CD14-positive monocyte (primary cell): ENCODE results near the gene SEC22A. TPM values are rescaled to one million over a fixed set of nuclear protein-coding genes. Genes with fewer than 3 reads are reported as not detected.

Source experiments
- DNase-seq, 3 donors: peaks; one replicate each; pipeline ENCODE4 v3.0.0-alpha.2; 2011 to 2022
- H2AFZ ChIP-seq: 2 replicates; pipeline ENCODE4 v1.6.0; 2012; ENCODE audit warnings: mild to moderate bottlenecking, low read depth, low read length, inconsistent platforms; ENCODE audit not compliant: insufficient read depth, poor library complexity, severe bottlenecking
- H3K27ac ChIP-seq, 2 donors: 1 replicate in 1 of 2; 2 replicates in 1 of 2; pipeline ENCODE4 v1.5.1; 2012 to 2013; ENCODE audit warnings: low read length in 2 of 2, control low read depth in 1 of 2, inconsistent platforms in 1 of 2, low read depth in 1 of 2, mild to moderate bottlenecking in 1 of 2
- H3K27me3 ChIP-seq, 2 donors: one replicate each; pipeline versions ENCODE4 v1.6.0 to v1.6.1; 2011 to 2013; ENCODE audit warnings: low read length in 2 of 2; ENCODE audit not compliant: control insufficient read depth in 2 of 2, insufficient read depth in 2 of 2
- H3K36me3 ChIP-seq, 2 donors: replicated peaks in 1 of 2; 1 replicate in 1 of 2; 2 replicates in 1 of 2; pipeline versions ENCODE4 v1.5.1 to v1.6.1; 2012 to 2013; ENCODE audit warnings: low read length in 2 of 2, control low read depth in 1 of 2, inconsistent platforms in 1 of 2, mild to moderate bottlenecking in 1 of 2; ENCODE audit not compliant: insufficient read depth in 2 of 2, control insufficient read depth in 1 of 2
- H3K4me1 ChIP-seq, 2 donors: 1 replicate in 1 of 2; 2 replicates in 1 of 2; pipeline versions ENCODE4 v1.5.1 to v1.6.1; 2012 to 2013; ENCODE audit warnings: low read length in 2 of 2, control low read depth in 1 of 2, inconsistent platforms in 1 of 2, mild to moderate bottlenecking in 1 of 2, moderate library complexity in 1 of 2; ENCODE audit not compliant: insufficient read depth in 2 of 2, control insufficient read depth in 1 of 2
- H3K4me2 ChIP-seq: replicated peaks from 2 replicates; pipeline ENCODE3; 2012; ENCODE audit warnings: low read length, moderate library complexity, mild to moderate bottlenecking; ENCODE audit not compliant: poor library complexity, severe bottlenecking; ENCODE audit errors: extremely low read depth
- H3K4me3 ChIP-seq, 3 experiments: fragments of 200-600 bp in 1 of 3; sonication (generic) in 1 of 3; replicated peaks in 1 of 3; 1 replicate in 2 of 3; 2 replicates in 1 of 3; pipeline ENCODE4 v1.5.1; 2011 to 2013; ENCODE audit warnings: low read length in 3 of 3, mild to moderate bottlenecking in 3 of 3, control low read depth in 2 of 3, low read depth in 2 of 3, inconsistent platforms in 1 of 3, moderate library complexity in 1 of 3
- H3K79me2 ChIP-seq: 2 replicates; pipeline ENCODE4 v1.6.0; 2012; ENCODE audit warnings: mild to moderate bottlenecking, control low read depth, inconsistent platforms, low read length, moderate library complexity; ENCODE audit not compliant: insufficient read depth
- H3K9ac ChIP-seq: 2 replicates; pipeline ENCODE4 v1.6.0; 2017; ENCODE audit warnings: low read length, mild to moderate bottlenecking; ENCODE audit not compliant: insufficient read depth, poor library complexity, severe bottlenecking
- H3K9me3 ChIP-seq, 2 donors: replicated peaks in 1 of 2; 1 replicate in 1 of 2; 2 replicates in 1 of 2; pipeline versions ENCODE4 v1.5.1 to v1.6.1; 2012 to 2013; ENCODE audit warnings: low read length in 2 of 2, control low read depth in 1 of 2; ENCODE audit not compliant: control insufficient read depth in 1 of 2, insufficient read depth in 1 of 2
- H4K20me1 ChIP-seq: 2 replicates; pipeline ENCODE4 v1.6.0; 2012; ENCODE audit warnings: mild to moderate bottlenecking, low read length, control low read depth, moderate library complexity; ENCODE audit not compliant: insufficient read depth
- H3K27ac Mint-ChIP-seq, 7 donors: one replicate each; pipeline ENCODE4 v1.8.0; 2020; ENCODE audit warnings: mild to moderate bottlenecking in 7 of 7, mixed read lengths in 7 of 7, moderate library complexity in 6 of 7, inconsistent platforms in 2 of 7
- H3K27me3 Mint-ChIP-seq, 3 donors: one replicate each; pipeline ENCODE4 v1.8.0; 2021 to 2022; ENCODE audit warnings: low read depth in 3 of 3, mild to moderate bottlenecking in 3 of 3, mixed read lengths in 3 of 3, moderate library complexity in 3 of 3, inconsistent platforms in 1 of 3
- H3K36me3 Mint-ChIP-seq, 2 donors: one replicate each; pipeline ENCODE4 v1.8.0; 2020; ENCODE audit warnings: mixed read lengths in 2 of 2, inconsistent platforms in 1 of 2, mild to moderate bottlenecking in 1 of 2
- H3K4me1 Mint-ChIP-seq: one replicate; pipeline ENCODE4 v1.8.0; 2020; ENCODE audit warnings: mild to moderate bottlenecking, mixed read lengths
- H3K4me3 Mint-ChIP-seq, 2 donors: one replicate each; pipeline ENCODE4 v1.8.0; 2020; ENCODE audit warnings: mild to moderate bottlenecking in 2 of 2, mixed read lengths in 2 of 2, moderate library complexity in 1 of 2
- H3K9me3 Mint-ChIP-seq, 7 donors: one replicate each; pipeline ENCODE4 v1.8.0; 2020 to 2022; ENCODE audit warnings: mixed read lengths in 7 of 7, mild to moderate bottlenecking in 6 of 7, moderate library complexity in 6 of 7, inconsistent platforms in 2 of 7
- WGBS: methylation state at CpG from one replicate; pipeline ENCODE4 v1.1.5; 2013; ENCODE audit warnings: missing lambda C conversion rate; ENCODE audit not compliant: insufficient coverage; 5-methylcytosine and 5-hydroxymethylcytosine counted together
- intact Hi-C, 2 donors: fragments of 100-400 bp; cut with micrococcal nuclease; formaldehyde crosslinking; loops; one replicate each; pipeline versions ENCODE4 v1.15.0 to v1.15.1; 2023
- polyA plus RNA-seq, 3 donors: library from polyadenylated mRNA; depleted of rRNA in 1 of 3; unstranded in 2 of 3; stranded (reverse) in 1 of 3; fragments of 300-500 nt in 2 of 3; fragments of >200 nt in 1 of 3; fragmentation: Illumina TruSeq in 2 of 3; gene quantifications; 1 replicate in 2 of 3; 2 replicates in 1 of 3; pipeline ENCODE4 v1.2.3, GENCODE V29; 2012 to 2021
- TF ChIP-seq, protein P1 (sequence below): fragments of 200-600 bp; IDR thresholded peaks from one replicate; pipeline ENCODE4 v1.8.0; 2022; ENCODE audit warnings: antibody characterized with exemption, mild to moderate bottlenecking

SEC22A gene
- polyA plus RNA-seq, 3 donors: 6.4 to 11.0 (median 8.8) TPM

DNA sequence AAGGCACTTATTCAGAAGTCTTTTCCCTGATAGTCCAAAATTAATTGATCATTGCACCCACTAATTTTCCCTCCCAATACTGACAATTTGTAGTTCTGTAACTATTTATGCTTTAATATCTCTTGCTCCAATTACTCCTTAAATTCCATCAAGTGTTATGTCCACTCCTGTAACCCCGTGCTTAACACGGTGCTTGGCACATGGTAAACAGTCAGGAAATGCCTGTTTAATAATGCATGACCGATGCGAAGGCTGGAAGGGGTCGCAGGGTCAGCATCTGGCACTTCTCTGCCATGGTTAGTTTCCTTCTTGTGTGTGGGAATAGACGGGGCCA is 553 bp upstream of the SEC22A start:
- no peak for DNase-seq
- Mint-ChIP-seq H3K27me3 (peaks cover 0 to 5% (median 1%) of the 10 kb centered on the region in 3 donors), H3K4me1 (peaks cover 12% of the 10 kb centered on the region), H3K27ac (peak overlapping the region; percentile 90 to 98 (median 96)), H3K36me3 (peaks cover 2 to 6% of the 10 kb centered on the region in 2 donors), H3K4me3 (peak overlapping the region; percentile 94 to 97), H3K9me3 (peaks cover 0 to 22% (median 3%) of the 10 kb centered on the region in 7 donors)
- Histone ChIP-seq H3K9ac (peak overlapping the region; percentile 96), H2AFZ (peak overlapping the region; percentile 99), H4K20me1 (no peaks in the 10 kb centered on the region), H3K27ac (peak overlapping the region in 1 of 2 donors; percentile 97), H3K4me1 (peaks cover 12 to 16% of the 10 kb centered on the region in 2 donors), H3K36me3 (no peaks in the 10 kb centered on the region), H3K27me3 (no peaks in the 10 kb centered on the region), H3K9me3 (no peaks in the 10 kb centered on the region), H3K4me3 (peak overlapping the region; percentile 62 to 96 (median 92)), H3K4me2 (peak overlapping the region; percentile 97), H3K79me2 (peaks cover 42% of the 10 kb centered on the region)
- TF ChIP-seq, protein P1, sequence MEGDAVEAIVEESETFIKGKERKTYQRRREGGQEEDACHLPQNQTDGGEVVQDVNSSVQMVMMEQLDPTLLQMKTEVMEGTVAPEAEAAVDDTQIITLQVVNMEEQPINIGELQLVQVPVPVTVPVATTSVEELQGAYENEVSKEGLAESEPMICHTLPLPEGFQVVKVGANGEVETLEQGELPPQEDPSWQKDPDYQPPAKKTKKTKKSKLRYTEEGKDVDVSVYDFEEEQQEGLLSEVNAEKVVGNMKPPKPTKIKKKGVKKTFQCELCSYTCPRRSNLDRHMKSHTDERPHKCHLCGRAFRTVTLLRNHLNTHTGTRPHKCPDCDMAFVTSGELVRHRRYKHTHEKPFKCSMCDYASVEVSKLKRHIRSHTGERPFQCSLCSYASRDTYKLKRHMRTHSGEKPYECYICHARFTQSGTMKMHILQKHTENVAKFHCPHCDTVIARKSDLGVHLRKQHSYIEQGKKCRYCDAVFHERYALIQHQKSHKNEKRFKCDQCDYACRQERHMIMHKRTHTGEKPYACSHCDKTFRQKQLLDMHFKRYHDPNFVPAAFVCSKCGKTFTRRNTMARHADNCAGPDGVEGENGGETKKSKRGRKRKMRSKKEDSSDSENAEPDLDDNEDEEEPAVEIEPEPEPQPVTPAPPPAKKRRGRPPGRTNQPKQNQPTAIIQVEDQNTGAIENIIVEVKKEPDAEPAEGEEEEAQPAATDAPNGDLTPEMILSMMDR: no peak
- intact Hi-C loops: no loop called here
- WGBS: 4% methylated on average over 3 of the region's 6 CpGs

DNA sequence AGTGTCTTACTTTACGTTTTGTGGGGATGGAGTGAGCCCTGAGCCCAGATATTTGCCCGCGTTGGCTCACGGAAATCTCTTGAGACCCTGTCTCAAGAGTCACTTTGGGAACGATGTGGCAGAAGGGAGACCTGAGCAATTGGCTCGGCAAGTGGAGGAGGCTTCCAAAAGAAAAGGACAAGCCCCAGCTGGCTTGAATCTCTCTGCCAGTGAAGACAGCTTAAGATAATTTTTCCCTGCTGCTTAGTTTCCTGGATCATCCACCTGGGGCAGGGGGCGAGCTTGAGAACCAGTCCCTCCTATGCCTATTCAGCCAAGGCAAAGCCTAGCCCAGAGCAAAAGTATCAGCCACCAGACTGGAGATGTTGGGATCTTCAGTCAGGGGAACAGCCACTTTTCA is 708 bp downstream of the SEC22A start:
- no peaks in the 10 kb centered on the region for H3K36me3 ChIP-seq
- peak in 1 of 3 donors; percentile 6 for DNase-seq
- Mint-ChIP-seq H3K36me3 (peaks cover 2 to 10% of the 10 kb centered on the region in 2 donors), H3K4me3 (peak overlapping the region; percentile 94 to 97), H3K27ac (peak overlapping the region; percentile 90 to 98 (median 96)), H3K27me3 (no peaks in the 10 kb centered on the region), H3K9me3 (peaks cover 0 to 14% (median 2%) of the 10 kb centered on the region in 7 donors), H3K4me1 (peaks cover 12% of the 10 kb centered on the region)
- intact Hi-C loops: no loop called here
- WGBS: 3% methylated on average over 7 of the region's 7 CpGs
- H3K9ac ChIP-seq: peak overlapping the region; percentile 96
- H3K4me2 ChIP-seq: peak overlapping the region; percentile 97
- peak overlapping the region; percentile 99 for H2AFZ ChIP-seq
- TF ChIP-seq, protein P1: no peak
- H3K9me3 ChIP-seq: no peaks in the 10 kb centered on the region
- peak overlapping the region; percentile 70 to 97 for H3K27ac ChIP-seq
- H3K79me2 ChIP-seq: peaks cover 51% of the 10 kb centered on the region
- H3K4me1 ChIP-seq: peaks cover 12 to 16% of the 10 kb centered on the region in 2 donors
- no peaks in the 10 kb centered on the region for H4K20me1 ChIP-seq
- H3K4me3 ChIP-seq: peak overlapping the region; percentile 62 to 96 (median 92)
- H3K27me3 ChIP-seq: no peaks in the 10 kb centered on the region
